ENCODE data around the gene S100A2. TPM values are rescaled to one million over a fixed set of nuclear protein-coding genes. Genes with fewer than 3 reads are reported as not detected.

S100A2 gene
- total and polyA plus RNA-seq, 2 of the 13 experiments (the other 11 are each of a cell fraction or from before 2014, with no cell fraction given), result 1.2 TPM

DNA sequence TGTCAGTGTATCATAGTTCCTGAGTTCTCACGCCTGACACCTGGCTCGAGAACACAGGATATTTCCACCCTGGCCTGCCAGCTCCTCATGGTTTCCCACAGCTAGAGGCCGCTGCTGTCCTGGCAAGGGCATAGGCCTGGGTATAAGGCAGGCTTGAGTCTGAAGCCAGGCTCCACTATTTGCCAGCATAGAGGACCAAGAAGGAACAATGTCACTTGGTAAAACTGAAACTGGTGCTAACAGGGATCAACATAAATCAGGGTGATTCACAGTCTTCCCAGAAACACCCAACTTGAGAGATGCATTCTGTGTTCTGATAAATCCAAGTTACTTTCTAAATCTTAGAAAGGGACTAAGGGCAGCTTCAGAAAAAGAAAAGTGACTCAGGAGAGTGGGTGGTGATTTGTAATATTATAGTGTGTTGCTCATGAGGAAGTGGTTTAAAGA is 6.9 kb upstream of the S100A2 start (continued):
- TF ChIP-seq STAG1 (CRISPR knock-in tag; IDR thresholded peaks at IDR 0.05) (peak; percentile 96), SMC3 (IDR thresholded peaks at IDR 0.05; ENCODE audit: low read length) (peak; percentile 87), SAFB2 (CRISPR knock-in tag; IDR thresholded peaks at IDR 0.05; ENCODE audit: borderline replicate concordance, low read depth) (no peak), NR2F6 (IDR thresholded peaks at IDR 0.05) (no peak), NR2F6 (CRISPR knock-in tag; IDR thresholded peaks at IDR 0.05) (peak; percentile 15; the same call in 1 of the 2 replicates), ZNF550 (CRISPR knock-in tag; IDR thresholded peaks at IDR 0.05; ENCODE audit: borderline replicate concordance) (no peak)
- TF ChIP-seq, protein P1, sequence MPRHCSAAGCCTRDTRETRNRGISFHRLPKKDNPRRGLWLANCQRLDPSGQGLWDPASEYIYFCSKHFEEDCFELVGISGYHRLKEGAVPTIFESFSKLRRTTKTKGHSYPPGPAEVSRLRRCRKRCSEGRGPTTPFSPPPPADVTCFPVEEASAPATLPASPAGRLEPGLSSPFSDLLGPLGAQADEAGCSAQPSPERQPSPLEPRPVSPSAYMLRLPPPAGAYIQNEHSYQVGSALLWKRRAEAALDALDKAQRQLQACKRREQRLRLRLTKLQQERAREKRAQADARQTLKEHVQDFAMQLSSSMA (CRISPR knock-in tag; IDR thresholded peaks at IDR 0.05), result no peak

DNA sequence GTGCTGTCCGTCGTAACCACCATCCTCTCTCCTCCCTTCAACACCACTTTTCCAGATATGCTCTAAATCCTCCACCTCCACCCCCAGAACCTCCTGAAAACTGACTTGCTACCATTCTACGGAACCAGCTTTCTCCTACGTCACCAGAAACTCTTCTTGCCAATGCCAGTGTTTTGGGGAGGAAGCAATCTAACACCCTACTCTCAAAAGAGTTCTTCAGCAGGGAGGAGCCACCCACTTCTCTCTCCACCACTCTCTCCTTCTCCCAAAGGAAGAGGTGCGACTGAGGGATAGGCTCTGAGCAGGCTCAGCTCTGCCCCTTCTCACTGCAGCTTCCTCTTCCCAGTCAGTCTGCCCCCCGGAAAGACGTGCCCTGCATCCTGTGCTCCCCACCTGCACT is 6.1 kb upstream of the S100A2 start:
- H2AFZ ChIP-seq (ENCODE audit: low read length), result no peak overlapping the region
- POLR2A ChIA-PET, result interaction anchor here (1.0 to 1.8 kb wide), 5 partner anchors 56 to 100 kb away, joined by 3 to 17 read pairs (median 4); partner anchors contain the start of genes CHTOP, S100A1 and S100A13
- intact Hi-C loops (cut with micrococcal nuclease; ENCODE audit: unreplicated experiment) (loop anchor here (1.0 kb wide), 3 partner anchors 56 to 197 kb away; partner anchors contain the start of gene S100A13), in situ Hi-C loops (cut with HindIII; ENCODE audit: extremely low pct_ligation_motif_present, low pct_unique_long_range_greater_than_20kb) (loop anchor here (5.0 kb wide), 1 partner anchor 56 kb away; the partner anchor contains the start of genes S100A1 and S100A13)
- no peaks in the 10 kb centered on the region for H4K20me1 ChIP-seq (ENCODE audit: insufficient read depth, low read length)
- H3K27me3 ChIP-seq (ENCODE audit: control insufficient read depth in 1 of 2, insufficient read depth in 2 of 2, low read length in 2 of 2), result no peaks in the 10 kb centered on the region
- 35% methylated on average over 7 of the region's 7 CpGs for WGBS (ENCODE audit: low lambda C conversion rate)
- H3K79me2 ChIP-seq (ENCODE audit: insufficient read depth, low read length), result no peaks in the 10 kb centered on the region
- H3K4me3 ChIP-seq (replicated peaks in 1 of 3; ENCODE audit: insufficient read depth in 1 of 3, low read depth in 2 of 3, low read length in 3 of 3), result no peak overlapping the region
- CTCF ChIA-PET (ENCODE audit: low intra/inter-chr PET ratio, low total read pairs), result interaction anchor here (1.2 to 2.8 kb wide), 4 partner anchors 56 to 178 kb away, joined by 4 to 18 read pairs (median 6); partner anchors contain the start of genes S100A1 and S100A13
- TF ChIP-seq KDM4B (CRISPR knock-in tag; IDR thresholded peaks at IDR 0.05) (no peak), CAMTA2 (CRISPR knock-in tag; IDR thresholded peaks at IDR 0.05; ENCODE audit: borderline replicate concordance) (no peak), RFX1 (IDR thresholded peaks at IDR 0.05) (no peak), ZBTB7B (CRISPR knock-in tag; IDR thresholded peaks at IDR 0.05) (no peak), MLLT10 (CRISPR knock-in tag; IDR thresholded peaks at IDR 0.05) (no peak), PHF8 (CRISPR knock-in tag; IDR thresholded peaks at IDR 0.05) (no peak), KAT2B (IDR thresholded peaks at IDR 0.05; ENCODE audit: borderline replicate concordance, low read depth, low read length) (no peak), POLR2A (IDR thresholded peaks at IDR 0.05; ENCODE audit: insufficient read depth in 1 of 2, low read depth in 2 of 2, low read length in 2 of 2) (no peak), RXRA (CRISPR knock-in tag; IDR thresholded peaks at IDR 0.05) (no peak), NONO (IDR thresholded peaks at IDR 0.05) (no peak), NONO (CRISPR knock-in tag; conservative IDR thresholded peaks at IDR 0.05) (no peak), ZNF614 (CRISPR knock-in tag; IDR thresholded peaks at IDR 0.05; ENCODE audit: borderline replicate concordance) (no peak), ZNF546 (CRISPR knock-in tag; conservative IDR thresholded peaks at IDR 0.05) (no peak), ZNF713 (CRISPR knock-in tag; IDR thresholded peaks at IDR 0.05) (no peak)
- TF ChIP-seq, protein P2, sequence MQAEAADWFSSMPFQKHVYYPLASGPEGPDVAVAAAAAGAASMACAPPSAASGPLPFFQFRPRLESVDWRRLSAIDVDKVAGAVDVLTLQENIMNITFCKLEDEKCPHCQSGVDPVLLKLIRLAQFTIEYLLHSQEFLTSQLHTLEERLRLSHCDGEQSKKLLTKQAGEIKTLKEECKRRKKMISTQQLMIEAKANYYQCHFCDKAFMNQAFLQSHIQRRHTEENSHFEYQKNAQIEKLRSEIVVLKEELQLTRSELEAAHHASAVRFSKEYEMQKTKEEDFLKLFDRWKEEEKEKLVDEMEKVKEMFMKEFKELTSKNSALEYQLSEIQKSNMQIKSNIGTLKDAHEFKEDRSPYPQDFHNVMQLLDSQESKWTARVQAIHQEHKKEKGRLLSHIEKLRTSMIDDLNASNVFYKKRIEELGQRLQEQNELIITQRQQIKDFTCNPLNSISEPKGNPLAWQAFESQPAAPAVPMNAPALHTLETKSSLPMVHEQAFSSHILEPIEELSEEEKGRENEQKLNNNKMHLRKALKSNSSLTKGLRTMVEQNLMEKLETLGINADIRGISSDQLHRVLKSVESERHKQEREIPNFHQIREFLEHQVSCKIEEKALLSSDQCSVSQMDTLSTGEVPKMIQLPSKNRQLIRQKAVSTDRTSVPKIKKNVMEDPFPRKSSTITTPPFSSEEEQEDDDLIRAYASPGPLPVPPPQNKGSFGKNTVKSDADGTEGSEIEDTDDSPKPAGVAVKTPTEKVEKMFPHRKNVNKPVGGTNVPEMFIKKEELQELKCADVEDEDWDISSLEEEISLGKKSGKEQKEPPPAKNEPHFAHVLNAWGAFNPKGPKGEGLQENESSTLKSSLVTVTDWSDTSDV (CRISPR knock-in tag; IDR thresholded peaks at IDR 0.05), result no peak
- TF ChIP-seq, protein P3, sequence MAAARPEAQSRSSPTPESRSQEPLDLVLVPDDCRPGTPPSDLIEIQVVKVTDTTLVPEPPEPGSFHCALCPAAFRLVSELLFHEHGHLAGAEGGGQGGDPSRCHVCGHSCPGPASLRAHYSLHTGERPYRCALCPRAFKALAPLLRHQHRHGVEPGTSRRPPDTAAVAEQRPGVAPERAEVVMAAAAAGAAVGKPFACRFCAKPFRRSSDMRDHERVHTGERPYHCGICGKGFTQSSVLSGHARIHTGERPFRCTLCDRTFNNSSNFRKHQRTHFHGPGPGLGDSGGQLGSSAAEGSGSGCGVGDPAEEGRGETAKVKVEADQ (CRISPR knock-in tag; IDR thresholded peaks at IDR 0.05; ENCODE audit: borderline replicate concordance), result no peak
- H3K4me1 ChIP-seq (ENCODE audit: insufficient read depth, low read length), result peaks cover 49% of the 10 kb centered on the region
- H3K9ac ChIP-seq (ENCODE audit: insufficient read depth, low read depth, low read length), result no peak overlapping the region
- H3K4me2 ChIP-seq (ENCODE audit: low read depth, low read length), result no peak overlapping the region
- H3K36me3 ChIP-seq (replicated peaks in 1 of 2; ENCODE audit: control insufficient read depth in 1 of 2, insufficient read depth in 2 of 2, low read length in 2 of 2), result no peaks in the 10 kb centered on the region
- DNase-seq (ENCODE audit: low spot score), result no peak
- no TSS peak for BruUV-seq (replicated peaks)
- ATAC-seq, result no peak
- H3K9me3 ChIP-seq (ENCODE audit: low read length), result no peaks in the 10 kb centered on the region
- no peak for FAIRE-seq
- H3K27ac ChIP-seq (ENCODE audit: extremely low read length, insufficient read depth, low read length), result no peak overlapping the region

Data from HepG2 (cell line).